Hepatocyte (in vitro differentiated cells): ENCODE results near the gene ITGA8. TPM values are rescaled to one million over a fixed set of nuclear protein-coding genes. Genes with fewer than 3 reads are reported as not detected.
"Not testable (repeated sequence)": the region's sequence is repeated elsewhere in the genome, so short reads cannot be mapped to it uniquely, and the experiment has no call there.

ENCODE experiments used
- DNase-seq: peaks from one replicate; pipeline ENCODE4 v3.0.0-alpha.2; 2016; ENCODE audit warnings: low spot score
- H2AFZ ChIP-seq: fragments of 200-600 bp; sonication (generic); 2 replicates; pipeline ENCODE4 v1.6.0; 2016; ENCODE audit warnings: antibody characterized with exemption, mild to moderate bottlenecking
- H3K27ac ChIP-seq: fragments of 200-600 bp; sonication (generic); 2 replicates; pipeline ENCODE4 v1.5.1; 2016; ENCODE audit warnings: mild to moderate bottlenecking
- H3K27me3 ChIP-seq: fragments of 200-600 bp; sonication (generic); 2 replicates; pipeline ENCODE4 v1.6.1; 2016
- H3K36me3 ChIP-seq: fragments of 200-600 bp; sonication (generic); replicated peaks from 2 replicates; pipeline ENCODE4 v1.5.1; 2016; ENCODE audit warnings: low read depth; ENCODE audit not compliant: insufficient read depth
- H3K4me1 ChIP-seq: fragments of 200-600 bp; sonication (generic); 2 replicates; pipeline ENCODE4 v1.5.1; 2016; ENCODE audit warnings: mild to moderate bottlenecking, moderate library complexity; ENCODE audit not compliant: insufficient read depth
- H3K4me2 ChIP-seq: fragments of 200-600 bp; sonication (generic); 2 replicates; pipeline ENCODE4 v1.6.0; 2016
- H3K4me3 ChIP-seq: fragments of 200-600 bp; sonication (generic); 2 replicates; pipeline ENCODE4 v1.5.1; 2016; ENCODE audit warnings: mild to moderate bottlenecking
- H3K79me2 ChIP-seq: fragments of 200-600 bp; sonication (generic); 2 replicates; pipeline ENCODE4 v1.6.0; 2017; ENCODE audit warnings: mild to moderate bottlenecking
- H3K9me2 ChIP-seq: fragments of 200-600 bp; sonication (generic); replicated peaks from 2 replicates; pipeline ENCODE4 v1.6.0; 2017; ENCODE audit warnings: mild to moderate bottlenecking; ENCODE audit not compliant: insufficient read depth
- H3K9me3 ChIP-seq: fragments of 200-600 bp; sonication (generic); 2 replicates; pipeline ENCODE4 v1.5.1; 2016; ENCODE audit warnings: low read depth, mild to moderate bottlenecking
- H4K20me1 ChIP-seq: fragments of 200-600 bp; sonication (generic); 2 replicates; pipeline ENCODE4 v1.6.0; 2016; ENCODE audit warnings: mild to moderate bottlenecking; ENCODE audit not compliant: insufficient read depth, poor library complexity, severe bottlenecking
- CTCF ChIP-seq: fragments of 200-600 bp; sonication (generic); IDR thresholded peaks from 2 replicates; pipeline ENCODE4 v1.5.1; 2016; ENCODE audit warnings: antibody characterized with exemption, mild to moderate bottlenecking; ENCODE audit not compliant: poor library complexity
- EZH2 ChIP-seq: fragments of 200-600 bp; sonication (generic); IDR thresholded peaks from 2 replicates; pipeline ENCODE4 v1.6.1; 2016; ENCODE audit warnings: antibody characterized with exemption, mild to moderate bottlenecking, borderline replicate concordance
- EZH2phosphoT487 ChIP-seq: fragments of 200-600 bp; sonication (generic); IDR thresholded peaks from one replicate; pipeline ENCODE4 v1.6.1; 2018; ENCODE audit warnings: antibody characterized with exemption, mild to moderate bottlenecking, low read depth, moderate library complexity; ENCODE audit not compliant: unreplicated experiment, severe bottlenecking
- WGBS: methylation state at CpG from one replicate; pipeline ENCODE4 v1.1.6; 2016; ENCODE audit warnings: low lambda C conversion rate; ENCODE audit errors: missing lambda C conversion rate; 5-methylcytosine and 5-hydroxymethylcytosine counted together
- polyA plus RNA-seq: library from polyadenylated mRNA; unstranded; fragments of >200 nt; fragmentation: Nextera tagmentation; extraction: Ambion mirVana; gene quantifications from 2 replicates; pipeline ENCODE4 v1.2.1, GENCODE V29; 2016
- total RNA-seq: library from RNA; depleted of rRNA; stranded (reverse); fragments of >200 nt; gene quantifications from 2 replicates; pipeline ENCODE4 v1.2.3, GENCODE V29; 2014

ITGA8 gene
- total and polyA plus RNA-seq, 2 experiments from 2014 or later = 2.9 to 16.8 TPM

GRCh38 chr10:15632456-15633091 is 87.1 kb downstream of the ITGA8 start:
- WGBS = 80% methylated on average over 4 of the region's 4 CpGs
- Histone ChIP-seq H3K27me3 (no peaks in the 10 kb centered on the region), H3K79me2 (no peaks in the 10 kb centered on the region), H2AFZ (no peak overlapping the region), H3K4me1 (no peaks in the 10 kb centered on the region), H3K27ac (no peak overlapping the region), H3K9me3 (no peaks in the 10 kb centered on the region), H4K20me1 (no peaks in the 10 kb centered on the region), H3K4me3 (no peak overlapping the region), H3K4me2 (no peak overlapping the region), H3K9me2 (no peaks in the 10 kb centered on the region), H3K36me3 (no peaks in the 10 kb centered on the region)
- no peak for DNase-seq
- no peak for TF ChIP-seq EZH2phosphoT487

GRCh38 chr10:15631205-15631604 is 88.5 kb downstream of the ITGA8 start:
- not testable (repeated sequence) for DNase-seq, H2AFZ ChIP-seq, H3K4me1 ChIP-seq, H3K9me2 ChIP-seq, H3K27ac ChIP-seq, H3K36me3 ChIP-seq, H3K79me2 ChIP-seq, H3K4me3 ChIP-seq, H3K4me2 ChIP-seq, H4K20me1 ChIP-seq, H3K9me3 ChIP-seq, H3K27me3 ChIP-seq
- WGBS = 79% methylated on average over 3 of the region's 3 CpGs

DNA sequence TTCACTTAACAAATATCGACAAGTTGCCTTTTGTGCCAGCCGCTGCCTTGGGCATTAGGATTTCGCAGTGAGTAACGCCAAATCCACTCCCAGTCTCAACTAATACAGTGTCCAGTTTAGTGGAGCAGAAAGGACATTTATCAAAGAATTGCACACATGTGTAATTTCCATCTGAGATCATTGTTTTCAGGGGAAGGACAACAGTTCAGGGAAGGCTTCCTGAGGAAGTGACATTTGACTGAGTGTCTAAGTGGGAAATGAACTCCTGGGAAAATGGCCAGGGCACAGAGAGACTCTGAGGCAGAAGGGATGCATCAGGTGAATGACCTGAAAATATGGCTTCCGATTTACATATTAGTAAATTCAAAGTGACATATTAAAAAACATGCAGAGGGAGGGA is 89.4 kb downstream of the ITGA8 start:
- no peaks in the 10 kb centered on the region for H3K9me2 ChIP-seq
- no peaks in the 10 kb centered on the region for H3K27me3 ChIP-seq
- H3K36me3 ChIP-seq = no peaks in the 10 kb centered on the region
- H3K4me3 ChIP-seq = no peak overlapping the region
- H3K4me1 ChIP-seq = no peaks in the 10 kb centered on the region
- TF ChIP-seq CTCF (no peak), EZH2 (no peak), EZH2phosphoT487 (no peak)
- H3K4me2 ChIP-seq = no peak overlapping the region
- H3K79me2 ChIP-seq = no peaks in the 10 kb centered on the region
- DNase-seq = no peak
- no peaks in the 10 kb centered on the region for H4K20me1 ChIP-seq
- H3K9me3 ChIP-seq = no peaks in the 10 kb centered on the region
- no peak overlapping the region for H2AFZ ChIP-seq
- no peak overlapping the region for H3K27ac ChIP-seq
- 95% methylated on average over 5 of the region's 5 CpGs for WGBS

DNA sequence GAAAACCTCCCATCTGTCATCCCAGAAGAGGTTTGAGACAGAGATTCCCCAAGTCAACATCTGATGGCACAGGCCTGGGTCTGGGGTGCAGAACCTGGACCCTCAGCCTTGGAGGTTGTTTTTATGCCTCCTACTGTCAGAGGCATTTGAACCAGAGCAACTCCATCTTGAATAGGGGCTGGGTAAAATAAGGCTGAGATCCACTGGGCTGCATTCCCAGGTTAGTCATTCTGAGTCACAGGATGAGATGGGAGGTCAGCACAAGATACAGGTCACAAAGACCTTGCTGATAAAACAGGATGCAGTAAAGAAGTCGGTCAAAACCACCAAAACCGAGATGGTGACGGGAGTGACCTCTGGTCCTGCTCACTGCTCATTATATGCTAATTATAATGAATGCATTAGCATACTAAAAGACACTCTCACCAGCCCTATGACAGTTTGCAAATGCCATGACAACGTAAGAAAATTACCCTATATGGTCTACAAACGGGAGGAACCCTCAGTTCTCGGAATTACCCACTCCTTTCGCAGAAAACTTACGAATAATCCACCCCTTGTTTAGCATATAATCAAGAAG is 92.0 kb downstream of the ITGA8 start:
- H3K27ac ChIP-seq = no peak overlapping the region
- H3K36me3 ChIP-seq = no peaks in the 10 kb centered on the region
- H2AFZ ChIP-seq = no peak overlapping the region
- no peaks in the 10 kb centered on the region for H4K20me1 ChIP-seq
- no peak overlapping the region for H3K4me2 ChIP-seq
- H3K4me1 ChIP-seq = no peaks in the 10 kb centered on the region
- 94% methylated on average over 8 of the region's 8 CpGs for WGBS
- TF ChIP-seq CTCF = no peak
- no peak for TF ChIP-seq EZH2
- TF ChIP-seq EZH2phosphoT487 = no peak
- H3K27me3 ChIP-seq = no peaks in the 10 kb centered on the region
- no peaks in the 10 kb centered on the region for H3K9me3 ChIP-seq
- H3K79me2 ChIP-seq = no peaks in the 10 kb centered on the region
- no peak for DNase-seq
- no peaks in the 10 kb centered on the region for H3K9me2 ChIP-seq
- no peak overlapping the region for H3K4me3 ChIP-seq
